Right renal pelvis (tissue), 4 donors: ENCODE data around the gene SSMEM1. TPM values are rescaled to one million over a fixed set of nuclear protein-coding genes. Genes with fewer than 3 reads are reported as not detected.
"Not testable (repeated sequence)": the region's sequence is repeated elsewhere in the genome, so short reads cannot be mapped to it uniquely, and the experiment has no call there.

ENCODE experiments used
- DNase-seq, 4 donors: peaks; one replicate each; pipeline ENCODE4 v3.0.0-alpha.2; 2013; ENCODE audit warnings: low read depth in 4 of 4, low spot score in 3 of 4, missing footprints in 1 of 4
- polyA plus RNA-seq, 4 donors: library from polyadenylated mRNA; unstranded; fragments of 120-200 nt; gene quantifications; one replicate each; pipeline ENCODE4 v1.2.1, GENCODE V29; 2013; ENCODE audit not compliant: insufficient read length in 4 of 4

Gene SSMEM1
- polyA plus RNA-seq, 4 donors, result 0.08 TPM; not detected in 3

DNA sequence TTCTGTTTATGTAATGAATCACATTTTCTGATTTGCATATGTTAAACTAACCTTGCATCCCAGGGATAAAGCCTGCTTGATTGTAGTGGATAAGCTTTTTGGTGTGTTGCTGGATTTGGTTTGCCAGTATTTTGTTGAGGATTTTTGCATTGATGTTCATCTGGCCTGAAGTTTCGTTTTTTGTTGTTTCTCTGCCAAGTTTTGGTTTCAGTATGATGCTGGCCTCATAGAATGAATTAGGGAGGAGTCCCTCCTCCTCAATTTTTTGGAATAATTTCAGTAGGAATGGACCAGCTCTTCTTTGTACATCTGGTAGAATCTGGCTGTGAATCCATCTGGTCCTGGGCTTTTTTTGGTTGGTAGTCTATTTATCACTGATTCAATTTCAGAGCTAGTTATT is 35.8 kb downstream of the SSMEM1 start:
- DNase-seq, result not testable (repeated sequence)

DNA sequence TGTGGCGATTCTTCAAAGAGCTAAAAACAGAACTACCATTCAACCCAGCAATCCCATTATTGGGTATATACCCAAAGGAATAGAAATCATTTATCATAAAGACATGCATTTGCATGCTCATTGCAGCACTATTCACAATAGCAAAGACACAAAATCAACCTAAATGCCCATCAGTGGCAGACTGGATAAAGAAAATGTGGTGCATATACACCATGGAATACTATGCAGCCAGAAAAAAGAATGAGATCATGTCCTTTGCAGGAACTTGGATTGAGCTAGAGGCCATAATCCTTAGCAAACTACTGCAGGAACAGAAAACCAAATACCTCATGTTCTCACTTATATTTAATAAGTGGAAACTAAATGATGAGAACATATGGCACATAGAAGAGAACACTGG is 38.8 kb downstream of the SSMEM1 start:
- DNase-seq, result not testable (repeated sequence)

DNA sequence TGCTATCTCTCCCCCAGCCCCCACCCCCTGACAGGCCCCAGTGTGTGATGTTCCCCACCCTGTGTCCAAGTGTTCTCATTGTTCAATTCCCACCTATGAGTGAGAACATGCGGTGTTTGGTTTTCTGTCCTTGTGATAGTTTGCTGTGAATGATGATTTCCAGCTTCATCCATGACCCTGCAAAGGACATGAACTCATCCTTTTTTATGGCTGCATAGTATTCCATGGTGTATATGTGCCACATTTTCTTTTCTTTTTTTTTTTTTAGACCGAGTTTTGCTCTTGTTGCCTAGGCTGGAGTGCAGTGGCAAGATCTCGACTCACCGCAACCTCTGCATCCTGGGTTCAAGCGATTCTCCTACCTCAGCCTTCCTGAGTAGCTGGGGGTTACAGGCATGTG is 41.2 kb downstream of the SSMEM1 start:
- DNase-seq, result not testable (repeated sequence)

DNA sequence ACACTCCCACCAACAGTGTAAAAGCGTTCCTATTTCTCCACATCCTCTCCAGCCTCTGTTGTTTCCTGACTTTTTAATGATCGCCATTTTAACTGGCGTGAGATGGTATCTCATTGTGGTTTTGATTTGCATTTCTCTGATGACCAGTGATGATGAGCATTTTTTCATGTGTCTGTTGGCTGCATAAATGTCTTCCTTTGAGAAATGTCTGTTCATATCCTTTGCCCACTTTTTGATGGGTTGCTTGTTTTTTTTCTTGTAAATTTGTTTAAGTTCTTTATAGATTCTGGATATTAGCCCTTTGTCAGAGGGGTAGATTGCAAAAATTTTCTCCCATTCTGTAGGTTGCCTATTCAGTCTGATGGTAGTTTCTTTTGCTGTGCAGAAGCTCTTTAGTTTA is 42.0 kb downstream of the SSMEM1 start:
- DNase-seq, result not testable (repeated sequence)

DNA sequence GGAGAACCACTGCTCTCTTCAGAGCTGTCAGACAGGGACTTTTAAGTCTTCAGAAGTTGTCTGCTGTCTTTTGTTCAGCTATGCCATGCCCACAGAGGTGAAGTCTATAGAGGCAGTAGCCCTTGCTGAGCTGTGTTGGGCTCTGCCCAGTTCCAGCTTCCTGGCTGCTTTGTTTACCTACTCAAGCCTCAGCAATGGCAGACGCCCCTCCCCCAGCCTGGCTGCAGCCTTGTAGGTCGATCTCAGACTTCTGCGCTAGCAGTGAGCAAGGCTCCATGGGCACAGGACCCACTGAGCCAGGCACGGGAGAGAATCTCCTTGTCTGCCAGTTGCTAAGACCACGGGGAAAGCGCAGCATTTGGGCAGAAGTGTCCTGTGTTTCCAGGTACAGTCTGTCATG is 46.9 kb downstream of the SSMEM1 start:
- DNase-seq, result no peak

DNA sequence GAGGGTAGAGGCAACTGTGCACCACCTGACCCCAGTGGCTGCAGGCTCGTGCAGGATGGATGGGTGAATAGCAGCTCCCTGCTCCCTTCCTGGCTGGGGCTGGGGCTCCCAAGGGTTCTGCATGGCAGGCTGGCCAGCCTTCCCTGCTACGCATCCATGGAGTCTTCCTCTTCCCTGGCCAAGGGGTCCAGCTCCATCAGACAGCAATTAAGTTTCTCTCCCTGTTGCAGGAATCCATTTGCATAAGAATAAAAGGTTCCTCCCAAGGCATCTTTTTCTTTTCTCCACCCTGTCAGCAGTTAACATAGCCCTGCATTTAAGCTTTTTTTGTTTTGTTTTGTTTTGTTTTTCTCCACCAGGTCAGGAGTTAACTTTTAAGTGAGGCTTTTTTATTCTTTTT is 49.0 kb downstream of the SSMEM1 start:
- no peak for DNase-seq

DNA sequence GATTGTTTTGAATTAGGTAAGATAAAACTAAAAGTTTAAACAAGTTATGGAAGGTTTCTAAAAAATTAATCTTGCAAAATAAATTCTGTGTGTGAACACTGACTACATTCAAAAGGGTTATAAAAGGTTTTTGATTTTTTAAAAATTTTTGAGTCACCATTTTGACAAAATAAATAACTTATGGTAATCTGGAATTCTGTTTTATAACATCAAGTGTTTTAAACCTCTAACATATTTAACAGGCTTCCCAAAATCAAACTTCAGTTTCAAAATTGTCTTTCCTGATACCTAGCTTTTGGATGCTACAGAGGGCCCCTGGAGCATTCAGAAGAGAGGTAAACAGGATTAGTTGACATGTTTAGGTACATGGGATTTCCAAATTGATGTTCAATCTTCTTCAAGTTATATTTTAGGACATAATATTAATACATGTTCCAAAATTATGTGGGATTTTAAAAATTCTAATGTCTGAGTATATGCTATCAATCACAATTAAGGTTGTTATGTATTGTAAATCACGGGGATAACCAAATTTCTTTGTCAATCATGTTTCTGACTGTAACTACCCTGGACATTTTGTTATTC is 50.9 kb downstream of the SSMEM1 start:
- DNase-seq, result no peak

DNA sequence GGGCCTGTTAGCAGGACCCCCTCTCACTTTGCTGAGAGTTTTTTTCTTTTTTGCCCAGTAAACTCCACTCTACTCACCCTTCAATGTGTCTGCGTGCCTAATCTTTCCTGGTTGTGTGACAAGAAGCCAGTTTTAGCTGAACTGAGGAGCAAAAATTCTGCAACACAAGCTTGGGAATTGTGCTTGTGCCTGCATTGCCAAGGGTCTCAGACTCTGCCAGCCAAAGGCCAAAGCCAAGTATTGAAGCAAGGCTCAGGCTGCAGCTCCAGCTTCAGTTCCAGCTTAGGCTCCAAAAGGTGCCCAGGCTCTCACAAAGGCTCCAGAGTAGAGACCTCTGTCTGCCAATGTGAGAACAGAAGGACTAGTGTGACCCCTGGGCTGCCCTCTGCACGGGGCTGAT is 54.8 kb downstream of the SSMEM1 start:
- DNase-seq, result no peak

DNA sequence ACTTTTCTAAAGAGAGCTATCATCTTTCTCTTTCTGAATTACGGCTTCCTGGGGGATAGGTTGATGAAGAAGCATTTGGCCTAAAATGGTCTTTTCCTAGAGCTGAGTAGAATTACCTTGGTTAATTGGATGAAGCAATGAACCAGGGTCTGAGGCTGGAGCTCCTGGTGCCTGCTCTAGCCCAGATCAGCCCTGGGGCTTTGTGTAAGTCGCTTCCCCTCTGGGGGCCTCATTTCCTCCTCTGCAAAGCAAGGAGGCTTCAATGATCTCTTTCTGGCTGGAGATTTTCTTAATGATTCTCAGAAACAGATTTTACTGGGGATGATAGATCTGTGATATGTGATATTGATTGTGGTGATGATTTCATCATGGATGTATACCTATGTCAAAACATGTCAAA is 55.5 kb downstream of the SSMEM1 start:
- no peak for DNase-seq

Other genes starting within 250 kb of the SSMEM1 start
- 10 to 100 TPM; 28.8 to 32.5 (median 29.9) TPM for gene ZC3HC1, start 156.5 kb upstream of the SSMEM1 start, polyA plus RNA-seq
- 10 to 100 TPM; 45.9 to 55.7 (median 51.6) TPM for gene KLHDC10, start 137.3 kb upstream of the SSMEM1 start, polyA plus RNA-seq
- gene TMEM209, start 2.5 kb upstream of the SSMEM1 start, polyA plus RNA-seq, result 10 to 100 TPM; 23.2 to 29.6 (median 28.9) TPM
- under 1 TPM; 0.34 to 0.49 (median 0.37) TPM for gene CPA2, start 59.0 kb downstream of the SSMEM1 start, polyA plus RNA-seq
- gene CPA4, start 85.3 kb downstream of the SSMEM1 start, polyA plus RNA-seq, result under 1 TPM; 0.11 to 0.44 (median 0.22) TPM
- gene CPA5, start 137.0 kb downstream of the SSMEM1 start, polyA plus RNA-seq, result under 1 TPM in 2 of 4 donors, not detected in 2; 0.08 to 0.31 TPM
- gene CPA1, start 172.6 kb downstream of the SSMEM1 start, polyA plus RNA-seq, result 1 to 10 TPM; 1.0 to 2.5 (median 2.1) TPM
- 10 to 100 TPM; 26.0 to 31.2 (median 28.4) TPM for gene CEP41, start 233.2 kb downstream of the SSMEM1 start, polyA plus RNA-seq